ENCODE data around the gene ART3.

ART3 gene

DNA sequence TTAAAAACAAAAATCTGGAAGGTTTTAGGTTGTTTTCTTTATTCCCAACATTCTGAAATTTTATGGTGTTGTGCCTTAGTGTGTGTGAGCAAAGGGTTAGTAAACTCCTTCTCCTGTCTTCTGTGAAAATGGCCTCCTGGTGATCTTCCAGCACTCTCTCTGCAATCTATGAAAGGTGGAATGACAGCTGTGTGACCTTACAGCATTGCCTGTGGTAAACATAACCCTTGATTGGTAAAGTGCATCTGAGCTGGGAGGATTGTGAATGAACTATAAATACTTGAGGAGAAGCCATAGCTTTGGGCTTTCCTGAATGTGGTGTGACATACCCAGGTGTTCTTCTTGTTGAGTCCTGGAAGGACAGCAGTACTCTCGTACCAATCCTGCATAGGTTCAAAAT, 10.0 kb downstream of the ART3 start:
- H3K9me2 ChIP-seq (replicated peaks; ENCODE audit: control insufficient read depth, low read length): no peaks in the 10 kb centered on the region
- no peak overlapping the region for H3K4me3 ChIP-seq (ENCODE audit: low read length)
- no peaks in the 10 kb centered on the region for H4K20me1 ChIP-seq (ENCODE audit: control insufficient read depth, insufficient read depth, low read depth, low read length)
- H3K27me3 ChIP-seq (ENCODE audit: control insufficient read depth, low read length): peaks cover 5% of the 10 kb centered on the region; the same call in 1 of the 2 replicates
- H3K27ac ChIP-seq (ENCODE audit: low read depth, low read length): no peak overlapping the region
- no peaks in the 10 kb centered on the region for H3F3A ChIP-seq (ENCODE audit: control insufficient read depth, insufficient read depth)
- no peaks in the 10 kb centered on the region for H3K79me2 ChIP-seq (ENCODE audit: control insufficient read depth, low read length)
- H3K9me3 ChIP-seq (ENCODE audit: control insufficient read depth, insufficient read depth, low read length): no peaks in the 10 kb centered on the region
- TF ChIP-seq CTCF (IDR thresholded peaks at IDR 0.05; ENCODE audit: low read depth, low read length, poor library complexity, severe bottlenecking): no peak
- TF ChIP-seq EZH2phosphoT487 (IDR thresholded peaks at IDR 0.05; ENCODE audit: borderline replicate concordance, low read length): no peak
- no peaks in the 10 kb centered on the region for H3K4me1 ChIP-seq (ENCODE audit: control insufficient read depth, low read length)
- no peaks in the 10 kb centered on the region for H3K36me3 ChIP-seq (ENCODE audit: control insufficient read depth, low read length)
- no peak overlapping the region for H3K4me2 ChIP-seq (ENCODE audit: low read length)

GRCh38 chr4:76087007-76087769, 12.7 kb downstream of the ART3 start:
- Histone ChIP-seq H3K4me2 (ENCODE audit: low read length) (no peak overlapping the region), H3K4me3 (ENCODE audit: low read length) (no peak overlapping the region), H3K27me3 (ENCODE audit: control insufficient read depth, low read length) (peaks cover 3% of the 10 kb centered on the region), H3K4me1 (ENCODE audit: control insufficient read depth, low read length) (no peaks in the 10 kb centered on the region), H4K20me1 (ENCODE audit: control insufficient read depth, insufficient read depth, low read depth, low read length) (no peaks in the 10 kb centered on the region), H3K36me3 (ENCODE audit: control insufficient read depth, low read length) (no peaks in the 10 kb centered on the region), H3K79me2 (ENCODE audit: control insufficient read depth, low read length) (no peaks in the 10 kb centered on the region), H3K9me3 (ENCODE audit: control insufficient read depth, insufficient read depth, low read length) (no peaks in the 10 kb centered on the region), H3K27ac (ENCODE audit: low read depth, low read length) (no peak overlapping the region), H3K9me2 (replicated peaks; ENCODE audit: control insufficient read depth, low read length) (no peaks in the 10 kb centered on the region), H3F3A (ENCODE audit: control insufficient read depth, insufficient read depth) (no peaks in the 10 kb centered on the region)
- TF ChIP-seq CTCF (IDR thresholded peaks at IDR 0.05; ENCODE audit: low read depth, low read length, poor library complexity, severe bottlenecking): peak; percentile 48
- no peak for TF ChIP-seq EZH2phosphoT487 (IDR thresholded peaks at IDR 0.05; ENCODE audit: borderline replicate concordance, low read length)

DNA sequence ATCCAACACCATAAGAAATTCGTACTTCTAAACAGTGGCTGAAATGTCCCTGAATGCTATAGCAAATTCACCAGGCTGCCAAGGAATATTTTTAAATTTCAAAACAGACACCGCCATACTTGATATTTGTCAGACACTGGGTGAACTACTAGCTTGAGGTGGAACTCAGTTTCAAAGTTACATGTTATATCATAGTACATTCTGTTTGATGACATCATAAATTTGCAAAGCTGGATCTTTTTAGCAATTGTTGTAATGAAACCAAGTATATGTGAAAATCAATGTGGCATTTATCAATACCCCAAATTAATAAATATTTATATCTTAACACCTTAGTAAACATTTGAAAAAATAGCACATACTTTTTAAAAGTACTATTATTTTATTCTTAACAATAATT, 14.2 kb downstream of the ART3 start:
- Histone ChIP-seq H3K27me3 (ENCODE audit: control insufficient read depth, low read length) (no peaks in the 10 kb centered on the region; the same call in 1 of the 2 replicates), H3K4me2 (ENCODE audit: low read length) (no peak overlapping the region), H3K4me3 (ENCODE audit: low read length) (no peak overlapping the region), H3K9me2 (replicated peaks; ENCODE audit: control insufficient read depth, low read length) (no peaks in the 10 kb centered on the region), H3K9me3 (ENCODE audit: control insufficient read depth, insufficient read depth, low read length) (no peaks in the 10 kb centered on the region), H4K20me1 (ENCODE audit: control insufficient read depth, insufficient read depth, low read depth, low read length) (no peaks in the 10 kb centered on the region), H3K36me3 (ENCODE audit: control insufficient read depth, low read length) (no peaks in the 10 kb centered on the region), H3K4me1 (ENCODE audit: control insufficient read depth, low read length) (no peaks in the 10 kb centered on the region), H3K27ac (ENCODE audit: low read depth, low read length) (no peak overlapping the region), H3F3A (ENCODE audit: control insufficient read depth, insufficient read depth) (no peaks in the 10 kb centered on the region), H3K79me2 (ENCODE audit: control insufficient read depth, low read length) (no peaks in the 10 kb centered on the region)
- TF ChIP-seq CTCF (IDR thresholded peaks at IDR 0.05; ENCODE audit: low read depth, low read length, poor library complexity, severe bottlenecking) (no peak), EZH2phosphoT487 (IDR thresholded peaks at IDR 0.05; ENCODE audit: borderline replicate concordance, low read length) (no peak)

Measured in DOHH2 (cell line).